Neuronal stem cell (in vitro differentiated cells): ENCODE data around the gene KNG1.
A peak's percentile ranks its signal among the peaks of the same experiment; 100 is the strongest.
"Not testable (repeated sequence)": the region's sequence is repeated elsewhere in the genome, so short reads cannot be mapped to it uniquely, and the experiment has no call there.

ENCODE experiments used
- DNase-seq: peaks from one replicate; pipeline ENCODE4 v3.0.0-alpha.2; 2013; ENCODE audit warnings: low spot score
- H2AFZ ChIP-seq: one replicate; pipeline ENCODE4 v1.6.1; 2013; ENCODE audit warnings: mild to moderate bottlenecking, low read length, inconsistent platforms
- H2AK5ac ChIP-seq: 2 replicates; pipeline ENCODE4 v1.6.1; 2013; ENCODE audit warnings: low read depth, mild to moderate bottlenecking, inconsistent platforms, low read length, moderate library complexity, mixed read lengths
- H2BK120ac ChIP-seq: 2 replicates; pipeline ENCODE4 v1.6.1; 2013; ENCODE audit warnings: low read depth, mild to moderate bottlenecking, inconsistent platforms, low read length, moderate library complexity, mixed read lengths
- H2BK12ac ChIP-seq: one replicate; pipeline ENCODE4 v1.6.1; 2013; ENCODE audit warnings: low read length, inconsistent platforms
- H2BK15ac ChIP-seq: 2 replicates; pipeline ENCODE4 v1.6.1; 2013; ENCODE audit warnings: mild to moderate bottlenecking, low read length, inconsistent platforms, mixed read lengths
- H2BK5ac ChIP-seq: one replicate; pipeline ENCODE4 v1.6.1; 2013; ENCODE audit warnings: inconsistent platforms, mild to moderate bottlenecking, low read length, moderate library complexity
- H3K14ac ChIP-seq: one replicate; pipeline ENCODE4 v1.6.1; 2013; ENCODE audit warnings: low read length, inconsistent platforms
- H3K18ac ChIP-seq: 2 replicates; pipeline ENCODE4 v1.6.1; 2013; ENCODE audit warnings: low read length, inconsistent platforms
- H3K23ac ChIP-seq: 2 replicates; pipeline ENCODE4 v1.6.1; 2013; ENCODE audit warnings: low read depth, mild to moderate bottlenecking, mixed read lengths, low read length, inconsistent platforms; ENCODE audit not compliant: poor library complexity
- H3K27ac ChIP-seq: replicated peaks from 3 replicates; pipeline ENCODE4 v1.5.1; 2013; ENCODE audit warnings: low read length, inconsistent platforms
- H3K27me3 ChIP-seq, 3 experiments: 2 replicates each; pipeline ENCODE4 v1.6.1; 2013; ENCODE audit warnings: low read length in 3 of 3, mild to moderate bottlenecking in 2 of 3, inconsistent platforms in 1 of 3, low read depth in 1 of 3, mixed read lengths in 1 of 3, moderate library complexity in 1 of 3; ENCODE audit not compliant: control insufficient read depth in 3 of 3, insufficient read depth in 3 of 3
- H3K36me3 ChIP-seq, 2 donors: replicated peaks in 1 of 2; 2 replicates each; pipeline ENCODE4 v1.6.1; 2013; ENCODE audit warnings: low read length in 2 of 2; ENCODE audit not compliant: control insufficient read depth in 2 of 2, insufficient read depth in 2 of 2
- H3K4ac ChIP-seq: 2 replicates; pipeline ENCODE4 v1.6.1; 2013; ENCODE audit warnings: inconsistent platforms, mild to moderate bottlenecking, low read length, moderate library complexity
- H3K4me1 ChIP-seq, 2 donors: 1 replicate in 1 of 2; 2 replicates in 1 of 2; pipeline ENCODE4 v1.6.1; 2013; ENCODE audit warnings: low read length in 2 of 2, low read depth in 1 of 2; ENCODE audit not compliant: control insufficient read depth in 2 of 2, insufficient read depth in 1 of 2
- H3K4me2 ChIP-seq: one replicate; pipeline ENCODE4 v1.6.1; 2013; ENCODE audit warnings: mild to moderate bottlenecking, low read length, inconsistent platforms; ENCODE audit not compliant: insufficient read depth, poor library complexity, severe bottlenecking
- H3K4me3 ChIP-seq, 2 donors: 2 replicates each; pipeline ENCODE4 v1.5.1; 2013; ENCODE audit warnings: low read length in 2 of 2, mild to moderate bottlenecking in 2 of 2, inconsistent platforms in 1 of 2, moderate library complexity in 1 of 2
- H3K79me1 ChIP-seq: one replicate; pipeline ENCODE4 v1.6.1; 2013; ENCODE audit warnings: low read depth, mild to moderate bottlenecking, inconsistent platforms, low read length, moderate library complexity
- H3K9ac ChIP-seq: one replicate; pipeline ENCODE4 v1.6.1; 2013; ENCODE audit warnings: mild to moderate bottlenecking, low read depth, low read length, inconsistent platforms; ENCODE audit not compliant: poor library complexity
- H3K9me3 ChIP-seq, 2 donors: replicated peaks in 1 of 2; 2 replicates each; pipeline versions ENCODE3 to v1.6.1; 2013; ENCODE audit warnings: low read length in 2 of 2, mild to moderate bottlenecking in 2 of 2, inconsistent platforms in 1 of 2, low read depth in 1 of 2, mixed read lengths in 1 of 2, moderate library complexity in 1 of 2; ENCODE audit not compliant: control insufficient read depth in 2 of 2, insufficient read depth in 1 of 2
- H4K8ac ChIP-seq: one replicate; pipeline ENCODE4 v1.6.1; 2013; ENCODE audit warnings: low read depth, mild to moderate bottlenecking, inconsistent platforms, low read length, moderate library complexity
- H4K91ac ChIP-seq: one replicate; pipeline ENCODE4 v1.6.1; 2013; ENCODE audit warnings: low read length, low read depth, mild to moderate bottlenecking, inconsistent platforms; ENCODE audit not compliant: poor library complexity
- WGBS, 2 donors: extraction: QIAGEN DNeasy Blood & Tissue Kit; methylation state at CpG; one replicate each; pipeline ENCODE4 v1.1.7; 2013; ENCODE audit warnings: missing lambda C conversion rate in 2 of 2, mixed read lengths in 1 of 2; ENCODE audit not compliant: insufficient read length in 2 of 2, insufficient replicate concordance in 1 of 2; ENCODE audit errors: extremely low coverage in 2 of 2; 5-methylcytosine and 5-hydroxymethylcytosine counted together

The KNG1 gene

GRCh38 chr3:186690304-186690703, 26.9 kb upstream of the KNG1 start:
- not testable (repeated sequence) for H3K4ac ChIP-seq, H4K91ac ChIP-seq, H3K79me1 ChIP-seq, H3K9ac ChIP-seq, H2BK12ac ChIP-seq, H2BK5ac ChIP-seq, H3K23ac ChIP-seq, H3K14ac ChIP-seq, DNase-seq, H2BK120ac ChIP-seq, H2AFZ ChIP-seq, H3K27ac ChIP-seq, H3K9me3 ChIP-seq, H3K18ac ChIP-seq, H2AK5ac ChIP-seq, H4K8ac ChIP-seq, H3K4me2 ChIP-seq, H3K4me1 ChIP-seq, H3K4me3 ChIP-seq, H3K36me3 ChIP-seq, H2BK15ac ChIP-seq, H3K27me3 ChIP-seq
- WGBS, 2 donors = no CpG with 5 or more reads among the region's 1 CpG

DNA sequence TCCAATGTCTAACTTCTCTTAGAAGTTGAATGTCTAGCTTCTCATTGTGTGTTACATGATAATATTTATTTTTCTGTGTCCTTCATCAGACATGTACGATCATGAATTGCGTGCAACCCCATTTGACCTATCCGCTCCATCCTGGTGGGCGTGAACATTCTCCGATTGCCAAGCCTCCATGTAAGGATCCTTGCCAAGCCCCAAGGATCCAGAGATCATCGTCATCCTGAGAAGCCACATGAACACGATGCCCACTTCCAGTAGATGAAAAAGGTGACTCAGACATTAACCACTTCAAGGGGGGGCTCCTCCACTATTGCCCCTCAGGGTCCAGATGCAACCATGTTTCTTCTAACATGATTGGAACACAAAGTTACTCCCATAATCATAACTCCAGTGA, 25.5 kb upstream of the KNG1 start:
- H3K14ac ChIP-seq = no peak overlapping the region
- no peak overlapping the region for H3K9ac ChIP-seq
- H4K91ac ChIP-seq = no peak overlapping the region
- H3K36me3 ChIP-seq = no peaks in the 10 kb centered on the region
- H2AFZ ChIP-seq = no peak overlapping the region
- H3K4ac ChIP-seq = peak overlapping the region; percentile 20
- H3K9me3 ChIP-seq = no peaks in the 10 kb centered on the region
- DNase-seq = no peak
- no peak overlapping the region for H3K18ac ChIP-seq
- WGBS, 2 donors = no CpG with 5 or more reads among the region's 7 CpGs
- no peak overlapping the region for H3K23ac ChIP-seq
- H2BK15ac ChIP-seq = no peak overlapping the region
- no peak overlapping the region for H3K4me2 ChIP-seq
- H3K27ac ChIP-seq = no peak overlapping the region
- H3K4me1 ChIP-seq = no peaks in the 10 kb centered on the region
- no peak overlapping the region for H3K4me3 ChIP-seq
- no peak overlapping the region for H2BK120ac ChIP-seq
- no peak overlapping the region for H4K8ac ChIP-seq
- no peak overlapping the region for H2AK5ac ChIP-seq
- H2BK12ac ChIP-seq = no peak overlapping the region
- H3K79me1 ChIP-seq = no peaks in the 10 kb centered on the region
- peaks cover 0 to 6% (median 0%) of the 10 kb centered on the region in 3 experiments for H3K27me3 ChIP-seq
- H2BK5ac ChIP-seq = no peak overlapping the region

DNA sequence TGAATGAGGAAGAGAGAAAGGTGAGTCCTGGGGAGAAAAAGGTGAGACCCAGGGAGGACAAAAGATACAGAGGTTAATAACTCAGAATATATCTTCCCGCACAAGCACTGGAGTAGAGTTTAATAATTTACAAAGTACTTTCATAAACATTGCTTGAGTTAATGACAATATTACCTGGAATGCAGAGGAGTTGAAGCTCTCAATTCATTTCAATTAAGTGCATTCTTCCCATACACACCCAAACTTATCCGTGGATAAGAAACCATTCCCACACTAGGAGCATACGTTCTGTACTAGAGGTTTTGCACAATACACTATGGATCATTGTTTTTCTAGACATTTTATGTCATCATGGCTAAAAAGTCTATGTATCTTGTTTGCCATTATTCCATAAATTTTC, 23.3 kb upstream of the KNG1 start:
- no peak overlapping the region for H3K23ac ChIP-seq
- no CpG with 5 or more reads among the region's 3 CpGs for WGBS, 2 donors

DNA sequence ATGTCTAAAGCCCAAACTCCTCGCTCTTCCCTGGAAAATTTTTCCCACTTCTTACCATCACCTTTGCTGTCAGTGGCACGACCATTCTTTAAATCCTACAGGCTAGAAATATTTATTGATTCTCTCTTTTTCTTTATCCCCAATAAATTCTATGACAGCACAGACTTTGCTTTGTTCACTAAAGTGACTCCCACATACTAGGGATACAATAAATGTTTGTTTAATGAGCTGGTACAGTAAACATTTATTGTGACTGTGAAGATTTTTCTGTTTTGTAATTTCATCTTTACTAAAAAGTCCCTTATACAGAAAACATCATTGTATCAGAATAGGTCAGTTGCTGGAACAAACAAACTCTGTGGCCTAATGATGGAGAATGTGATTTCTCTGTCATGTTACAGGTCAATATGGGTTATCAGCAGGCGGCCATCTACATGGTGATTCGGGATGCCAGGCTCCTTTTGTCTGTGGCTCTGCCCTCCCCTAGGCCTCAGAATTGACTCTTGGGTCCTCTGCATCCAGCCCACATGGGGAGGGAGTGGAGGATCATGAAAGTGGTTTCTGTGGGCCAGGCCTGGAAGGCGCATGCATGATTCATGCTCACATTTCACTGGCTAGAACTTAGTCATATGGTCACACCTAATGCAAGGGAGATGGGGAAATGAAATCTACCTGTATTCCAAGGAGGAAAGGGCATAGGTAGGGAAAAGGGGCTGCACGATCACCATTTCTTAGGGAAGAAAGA, 22.7 kb upstream of the KNG1 start:
- no peak overlapping the region for H3K14ac ChIP-seq
- no peak overlapping the region for H2AFZ ChIP-seq
- no peak overlapping the region for H2BK15ac ChIP-seq
- H3K4me3 ChIP-seq = no peak overlapping the region
- no peaks in the 10 kb centered on the region for H3K9me3 ChIP-seq
- no peak overlapping the region for H2BK120ac ChIP-seq
- no peak overlapping the region for H3K18ac ChIP-seq
- no peak overlapping the region for H3K9ac ChIP-seq
- H3K79me1 ChIP-seq = no peaks in the 10 kb centered on the region
- no peak overlapping the region for H2BK5ac ChIP-seq
- H3K36me3 ChIP-seq = no peaks in the 10 kb centered on the region
- H4K8ac ChIP-seq = no peak overlapping the region
- no peak overlapping the region for H2BK12ac ChIP-seq
- H3K4me1 ChIP-seq = no peaks in the 10 kb centered on the region
- no peak overlapping the region for H4K91ac ChIP-seq
- H3K4me2 ChIP-seq = no peak overlapping the region
- peaks cover 0 to 13% (median 0%) of the 10 kb centered on the region in 3 experiments for H3K27me3 ChIP-seq
- no peak overlapping the region for H2AK5ac ChIP-seq
- no peak overlapping the region for H3K27ac ChIP-seq
- H3K4ac ChIP-seq = no peak overlapping the region
- DNase-seq = no peak
- WGBS, 2 donors = no CpG with 5 or more reads among the region's 6 CpGs
- H3K23ac ChIP-seq = no peak overlapping the region

More for the DNA sequence above, 23.3 kb upstream of the KNG1 start:
- Histone ChIP-seq H3K9me3 (no peaks in the 10 kb centered on the region), H4K91ac (no peak overlapping the region), H3K9ac (no peak overlapping the region), H3K14ac (no peak overlapping the region), H3K4me3 (no peak overlapping the region), H3K18ac (no peak overlapping the region), H2BK15ac (no peak overlapping the region), H2AK5ac (no peak overlapping the region), H2BK12ac (no peak overlapping the region), H2AFZ (no peak overlapping the region), H3K27me3 (peaks cover 0 to 13% (median 0%) of the 10 kb centered on the region in 3 experiments), H3K36me3 (no peaks in the 10 kb centered on the region), H2BK5ac (no peak overlapping the region), H2BK120ac (no peak overlapping the region), H3K27ac (no peak overlapping the region), H3K4ac (no peak overlapping the region), H4K8ac (no peak overlapping the region), H3K4me1 (no peaks in the 10 kb centered on the region), H3K79me1 (no peaks in the 10 kb centered on the region), H3K4me2 (no peak overlapping the region)
- DNase-seq = no peak
